Keratinocyte (primary cell): ENCODE data around the gene NDUFV1. TPM values are rescaled to one million over a fixed set of nuclear protein-coding genes. Genes with fewer than 3 reads are reported as not detected.
"Not testable (repeated sequence)": the region's sequence is repeated elsewhere in the genome, so short reads cannot be mapped to it uniquely, and the experiment has no call there.

ENCODE experiments used
- DNase-seq: peaks from one replicate; pipeline ENCODE4 v3.0.0-alpha.2; 2011; ENCODE audit warnings: low read depth, missing footprints, low spot score
- FAIRE-seq: peaks from 2 replicates; lab custom pipeline; 2011; peaks lifted over from hg19 to GRCh38; lab: Jason Lieb, UNC
- H2AFZ ChIP-seq: 2 replicates; pipeline ENCODE4 v1.6.0; 2012; ENCODE audit warnings: low read length, control low read depth, inconsistent platforms; ENCODE audit not compliant: control insufficient read depth
- H3K27ac ChIP-seq: 2 replicates; pipeline ENCODE4 v1.5.1; 2011; ENCODE audit warnings: low read length; ENCODE audit not compliant: control insufficient read depth, insufficient read depth
- H3K27me3 ChIP-seq: 3 replicates; pipeline ENCODE4 v1.6.0; 2011; ENCODE audit warnings: low read length; ENCODE audit not compliant: control insufficient read depth, insufficient read depth; ENCODE audit errors: extremely low read depth
- H3K36me3 ChIP-seq, 2 experiments: 2 replicates in 1 of 2; 3 replicates in 1 of 2; pipeline ENCODE4 v1.5.1; 2011; ENCODE audit warnings: low read length in 2 of 2, mild to moderate bottlenecking in 1 of 2; ENCODE audit not compliant: control insufficient read depth in 2 of 2, insufficient read depth in 2 of 2; ENCODE audit errors: extremely low read depth in 1 of 2
- H3K4me1 ChIP-seq: 3 replicates; pipeline ENCODE4 v1.5.1; 2011; ENCODE audit warnings: low read length; ENCODE audit not compliant: control insufficient read depth, insufficient read depth; ENCODE audit errors: extremely low read depth
- H3K4me2 ChIP-seq: 3 replicates; pipeline ENCODE4 v1.6.0; 2011; ENCODE audit warnings: low read depth, low read length; ENCODE audit not compliant: control insufficient read depth, insufficient read depth; ENCODE audit errors: extremely low read depth
- H3K4me3 ChIP-seq, 3 experiments: fragments of 200-600 bp in 1 of 3; sonication (generic) in 1 of 3; 2 replicates in 2 of 3; 3 replicates in 1 of 3; pipeline ENCODE4 v1.5.1; 2011 to 2016; ENCODE audit warnings: low read length in 3 of 3, mild to moderate bottlenecking in 3 of 3, control low read depth in 2 of 3, inconsistent platforms in 1 of 3, low read depth in 1 of 3, mixed read lengths in 1 of 3, mixed run types in 1 of 3, moderate library complexity in 1 of 3; ENCODE audit not compliant: control insufficient read depth in 2 of 3, insufficient read depth in 2 of 3; ENCODE audit errors: extremely low read depth in 1 of 3
- H3K79me2 ChIP-seq: 2 replicates; pipeline ENCODE4 v1.6.0; 2012; ENCODE audit warnings: low read length; ENCODE audit not compliant: control insufficient read depth, insufficient read depth
- H3K9ac ChIP-seq: 3 replicates; pipeline ENCODE4 v1.6.0; 2011; ENCODE audit warnings: low read length; ENCODE audit not compliant: control insufficient read depth, insufficient read depth; ENCODE audit errors: extremely low read depth
- H3K9me1 ChIP-seq: 3 replicates; pipeline ENCODE4 v1.6.0; 2011; ENCODE audit warnings: low read length; ENCODE audit not compliant: control insufficient read depth, insufficient read depth; ENCODE audit errors: extremely low read depth
- H3K9me3 ChIP-seq: 2 replicates; pipeline ENCODE4 v1.5.1; 2012; ENCODE audit warnings: low read depth, low read length; ENCODE audit not compliant: control insufficient read depth
- H4K20me1 ChIP-seq: 3 replicates; pipeline ENCODE4 v1.6.0; 2011; ENCODE audit warnings: low read length; ENCODE audit not compliant: control insufficient read depth, insufficient read depth; ENCODE audit errors: extremely low read depth
- CTCF ChIP-seq, 3 experiments: IDR thresholded peaks in 1 of 3; conservative IDR thresholded peaks in 1 of 3; optimal IDR thresholded peaks in 1 of 3; 2 replicates in 2 of 3; 3 replicates in 1 of 3; pipeline versions ENCODE3 to v1.5.1; 2011; ENCODE audit warnings: low read length in 3 of 3, mild to moderate bottlenecking in 3 of 3, moderate library complexity in 2 of 3, control low read depth in 1 of 3, inconsistent platforms in 1 of 3; ENCODE audit not compliant: insufficient read depth in 2 of 3; ENCODE audit errors: extremely low read depth in 1 of 3
- EZH2 ChIP-seq: IDR thresholded peaks from one replicate; pipeline ENCODE4 v1.6.1; 2012; ENCODE audit warnings: inconsistent platforms, mild to moderate bottlenecking, low read length, moderate library complexity
- dilution Hi-C: fragments of 300-500 bp; cut with MboI; formaldehyde crosslinking; loops from one replicate; pipeline ENCODE4 v1.7.0; 2020; ENCODE audit warnings: low sequenced_read_pairs; ENCODE audit not compliant: extremely low pct_ligation_motif_present
- polyA plus RNA-seq, 5 experiments: library from polyadenylated mRNA; depleted of rRNA in 3 of 5; stranded (reverse) in 3 of 5; stranded (forward) in 1 of 5; unstranded in 1 of 5; fragments of >200 nt; gene quantifications; 1 replicate in 1 of 5; 2 replicates in 3 of 5; 3 replicates in 1 of 5; pipeline versions ENCODE4 v1.2.1 to v1.2.3, GENCODE V29; 2011 to 2012; ENCODE audit warnings: missing spikeins in 2 of 5, low read depth in 1 of 5, low replicate concordance in 1 of 5

NDUFV1 gene
- polyA plus RNA-seq, 1 donor (not counting 4 experiments of a cell fraction or from before 2014, with no cell fraction given): 102 TPM

- no peak overlapping the region for H3K9ac ChIP-seq
- H4K20me1 ChIP-seq: peaks cover 23% of the 10 kb centered on the region
- H3K36me3 ChIP-seq: peaks cover 20 to 30% of the 10 kb centered on the region in 2 experiments
- H3K9me3 ChIP-seq: no peaks in the 10 kb centered on the region
- dilution Hi-C loops: no loop called here
- peaks cover 24% of the 10 kb centered on the region for H3K79me2 ChIP-seq
- DNase-seq (no peak), FAIRE-seq (no peak)
- no peak overlapping the region for H3K4me2 ChIP-seq
- no peaks in the 10 kb centered on the region for H3K27me3 ChIP-seq
- H3K27ac ChIP-seq: no peak overlapping the region
- no peak overlapping the region for H3K4me3 ChIP-seq
- TF ChIP-seq CTCF (optimal IDR thresholded peaks at IDR 0.05 in 1 of 3, IDR thresholded peaks at IDR 0.05 in 1 of 3, conservative IDR thresholded peaks at IDR 0.05 in 1 of 3; ENCODE audit: extremely low read depth in 1 of 3, insufficient read depth in 2 of 3, low read length in 3 of 3): no peak
- no peak for TF ChIP-seq EZH2
- peaks cover 21% of the 10 kb centered on the region for H3K4me1 ChIP-seq
- H3K9me1 ChIP-seq: peaks cover 3% of the 10 kb centered on the region
- H2AFZ ChIP-seq: no peak overlapping the region
These were observed 18.6 kb upstream of the NDUFV1 start for GRCh38 chr11:67588136-67588503.

GRCh38 chr11:67588899-67589415, 17.8 kb upstream of the NDUFV1 start:
- DNase-seq, H3K27ac ChIP-seq, H2AFZ ChIP-seq, H3K9ac ChIP-seq, H3K9me3 ChIP-seq, H3K27me3 ChIP-seq, dilution Hi-C loops, FAIRE-seq, H3K4me3 ChIP-seq, H3K4me2 ChIP-seq, H3K9me1 ChIP-seq: not testable (repeated sequence)
- Histone ChIP-seq H3K79me2 (peaks cover 23% of the 10 kb centered on the region), H4K20me1 (peaks cover 23% of the 10 kb centered on the region), H3K36me3 (peaks cover 20 to 30% of the 10 kb centered on the region in 2 experiments), H3K4me1 (peaks cover 29% of the 10 kb centered on the region)
